BLaER1 (cell line): ENCODE results near the gene E2F1.

Source experiments
- H3K27ac ChIP-seq: shearing (Covaris generic); formaldehyde crosslinking; 2 replicates; pipeline ENCODE4 v1.8.1; 2022
- H3K27me3 ChIP-seq: shearing (Covaris generic); formaldehyde crosslinking; 2 replicates; pipeline ENCODE4 v1.8.1; 2022
- H3K36me3 ChIP-seq: shearing (Covaris generic); formaldehyde crosslinking; 2 replicates; pipeline ENCODE4 v1.8.1; 2022
- H3K4me1 ChIP-seq: shearing (Covaris generic); formaldehyde crosslinking; 2 replicates; pipeline ENCODE4 v1.8.1; 2022
- H3K4me2 ChIP-seq: shearing (Covaris generic); formaldehyde crosslinking; 2 replicates; pipeline ENCODE4 v1.8.1; 2022
- H3K4me3 ChIP-seq: shearing (Covaris generic); formaldehyde crosslinking; 2 replicates; pipeline ENCODE4 v1.8.1; 2022
- H3K9ac ChIP-seq: shearing (Covaris generic); formaldehyde crosslinking; 2 replicates; pipeline ENCODE4 v1.8.1; 2022
- H3K9me3 ChIP-seq: shearing (Covaris generic); formaldehyde crosslinking; 2 replicates; pipeline ENCODE4 v1.8.1; 2022
- H4K20me1 ChIP-seq: shearing (Covaris generic); formaldehyde crosslinking; 2 replicates; pipeline ENCODE4 v1.8.1; 2022
- Cebpa-rat ChIP-seq: shearing (Covaris generic); IDR thresholded peaks from 2 replicates; pipeline ENCODE4 v1.8.1; 2022

E2F1 gene

DNA sequence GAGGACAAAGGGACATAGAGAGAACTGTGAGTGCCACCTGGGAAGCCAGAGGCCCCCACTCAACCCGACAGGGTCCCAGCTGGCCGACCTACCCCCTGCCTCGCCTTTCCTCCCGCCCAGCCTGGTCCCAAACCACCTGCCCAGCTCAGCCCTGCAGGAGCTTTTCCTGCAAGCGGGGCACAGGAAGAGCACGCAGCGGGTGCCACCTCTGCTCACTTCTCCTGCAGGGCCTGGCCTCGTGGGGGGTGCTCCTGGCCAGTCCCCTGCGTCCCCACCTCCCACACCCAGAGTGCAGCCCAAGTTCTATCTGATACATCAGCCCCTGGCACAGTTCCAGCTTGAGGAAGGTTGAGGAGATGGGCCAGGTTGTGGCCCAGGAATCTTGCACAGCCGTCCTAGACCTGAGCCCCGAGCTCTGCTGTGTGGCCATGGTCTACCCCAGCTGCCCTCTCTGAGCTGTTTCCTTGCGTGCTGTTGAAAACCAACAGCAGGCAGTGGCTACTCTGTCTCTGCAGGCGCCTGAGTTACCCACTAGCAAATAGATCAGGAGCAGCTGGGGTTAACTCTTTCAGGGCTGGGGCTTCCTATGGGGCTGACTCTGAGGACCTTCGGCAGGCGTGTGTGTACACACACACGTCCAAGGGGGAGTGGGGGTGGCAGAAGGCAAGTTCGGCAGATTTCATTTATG lies 13.6 kb downstream of the E2F1 start:
- TF ChIP-seq Cebpa-rat = no peak
- Histone ChIP-seq H3K27ac (peak overlapping the region; percentile 77), H3K4me3 (peak overlapping the region; percentile 73), H3K36me3 (peaks cover 41% of the 10 kb centered on the region), H4K20me1 (peaks cover 38% of the 10 kb centered on the region), H3K9ac (peak overlapping the region; percentile 83), H3K4me2 (peak overlapping the region; percentile 95), H3K9me3 (no peaks in the 10 kb centered on the region), H3K4me1 (peaks cover 78% of the 10 kb centered on the region), H3K27me3 (no peaks in the 10 kb centered on the region)

DNA sequence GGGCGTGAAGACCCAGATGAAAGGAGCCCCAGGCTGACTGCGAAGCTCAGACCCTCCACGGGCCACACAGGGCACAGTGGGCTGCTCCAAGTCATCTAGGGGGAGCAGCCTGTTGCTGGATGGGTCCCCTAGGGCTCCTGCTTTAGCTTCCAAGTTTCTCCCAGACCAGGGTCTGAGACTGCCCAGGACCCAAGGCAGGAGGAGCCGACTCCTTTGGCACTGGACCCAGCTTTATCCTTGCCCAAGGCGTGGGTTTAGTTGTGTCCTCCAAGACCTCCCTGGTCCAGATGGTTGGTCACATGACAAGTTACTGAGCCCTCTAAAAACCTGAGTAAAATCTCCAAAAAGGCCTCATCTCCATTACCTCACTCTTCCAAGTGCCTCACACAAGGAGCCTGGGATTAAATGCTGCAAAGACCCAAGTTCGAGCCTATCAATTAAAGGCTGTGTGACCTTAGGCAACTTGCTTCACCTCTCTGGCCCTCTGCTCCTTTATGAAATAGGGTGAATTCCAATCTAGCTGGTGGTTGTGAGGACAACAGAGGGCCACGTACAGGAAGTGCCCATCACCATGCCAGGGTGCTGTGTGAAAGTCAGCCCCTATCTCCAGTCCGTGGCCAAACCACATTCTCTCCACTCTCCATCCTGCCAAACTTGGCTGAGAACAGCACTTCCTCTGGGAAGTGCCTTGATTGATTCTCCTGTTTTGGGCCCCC lies 14.5 kb downstream of the E2F1 start:
- H3K9ac ChIP-seq = no peak overlapping the region
- no peak for TF ChIP-seq Cebpa-rat
- peaks cover 34% of the 10 kb centered on the region for H3K36me3 ChIP-seq
- H3K27ac ChIP-seq = no peak overlapping the region
- peak overlapping the region; percentile 95 for H3K4me2 ChIP-seq
- no peaks in the 10 kb centered on the region for H3K27me3 ChIP-seq
- H3K9me3 ChIP-seq = no peaks in the 10 kb centered on the region
- peaks cover 32% of the 10 kb centered on the region for H4K20me1 ChIP-seq
- no peak overlapping the region for H3K4me3 ChIP-seq
- peaks cover 87% of the 10 kb centered on the region for H3K4me1 ChIP-seq

DNA sequence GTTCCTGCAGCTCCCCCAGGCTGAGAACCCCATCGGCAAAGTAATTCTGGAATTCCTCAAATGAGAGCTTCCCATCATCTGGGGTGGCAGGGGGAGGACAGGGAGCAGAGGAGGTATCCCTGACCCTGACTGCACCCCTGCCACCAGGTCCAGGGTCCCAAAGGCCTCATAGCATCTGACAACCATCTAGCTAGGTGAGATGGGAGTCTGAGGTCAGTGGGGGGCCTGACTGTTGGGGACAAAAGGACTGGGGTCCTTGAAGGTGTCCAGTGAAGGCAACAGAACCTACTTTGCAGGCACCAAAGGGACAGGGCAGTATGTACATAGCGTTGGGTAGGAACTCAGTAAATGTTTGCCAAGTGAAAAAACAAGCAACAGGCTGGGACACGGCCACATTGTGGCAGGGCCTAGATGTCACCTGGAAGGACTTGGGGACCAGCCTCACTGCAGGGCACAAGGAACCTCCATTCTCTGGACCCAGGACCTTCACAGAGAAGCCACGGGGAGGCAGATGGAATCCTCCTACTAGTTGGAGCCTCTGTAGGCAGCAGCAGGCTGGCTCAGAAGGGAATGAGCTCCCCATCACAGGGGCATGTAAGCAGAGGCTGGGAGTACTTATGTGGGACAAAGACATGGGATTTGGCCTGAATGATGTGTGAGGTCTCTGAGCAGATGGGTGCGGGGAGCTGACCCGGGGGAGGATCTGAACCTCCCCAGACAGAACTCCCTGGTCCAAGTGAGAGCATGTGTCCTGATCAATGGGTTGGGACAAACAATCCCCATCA lies 15.3 kb downstream of the E2F1 start:
- Histone ChIP-seq H3K4me1 (peaks cover 95% of the 10 kb centered on the region), H3K9ac (0 out of 2 replicates have a peak overlapping the region, but pooled peaks have one; percentile 3), H3K4me3 (no peak overlapping the region), H3K9me3 (no peaks in the 10 kb centered on the region), H3K4me2 (peak overlapping the region; percentile 95), H3K27me3 (no peaks in the 10 kb centered on the region), H3K27ac (peak overlapping the region; percentile 55), H4K20me1 (peaks cover 24% of the 10 kb centered on the region), H3K36me3 (peaks cover 26% of the 10 kb centered on the region)
- no peak for TF ChIP-seq Cebpa-rat

DNA sequence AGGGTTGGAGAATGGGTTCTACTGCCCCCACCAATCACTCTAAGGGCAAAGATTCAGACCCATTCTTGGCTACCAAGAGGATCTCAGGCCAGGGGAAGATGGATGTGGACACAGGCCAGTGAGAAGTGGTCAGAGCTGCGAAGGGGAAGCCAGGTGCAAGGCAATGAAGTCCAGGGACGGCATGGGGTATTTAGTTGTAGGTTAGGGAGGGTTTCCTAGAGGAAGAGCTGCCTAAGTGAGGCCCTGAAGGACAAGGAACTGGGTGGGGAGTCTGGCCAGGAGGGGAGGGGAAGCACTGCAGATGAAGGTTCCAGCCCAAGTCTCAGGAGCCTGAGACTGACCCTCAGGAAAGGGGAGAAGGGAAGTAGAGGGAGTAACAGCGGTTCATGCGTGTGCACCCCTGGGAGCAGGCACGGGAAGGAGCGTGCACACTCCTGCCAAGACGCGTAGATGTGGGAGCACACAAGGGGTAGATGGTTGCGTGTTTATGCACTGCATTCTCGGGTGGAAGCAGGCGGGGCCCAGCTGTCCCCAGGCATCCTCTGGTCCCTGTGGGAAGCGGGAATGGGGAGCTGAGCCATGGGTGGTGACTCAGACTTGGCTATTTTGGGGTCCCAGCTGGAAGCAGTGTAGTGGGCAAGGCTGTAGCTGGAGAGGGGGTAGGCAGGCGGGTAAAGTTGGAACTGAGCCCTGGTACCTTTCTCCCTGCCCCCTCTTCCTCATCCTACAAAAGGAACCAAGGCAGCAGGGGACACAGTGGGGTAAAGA lies 16.1 kb downstream of the E2F1 start:
- peak overlapping the region; percentile 95 for H3K4me2 ChIP-seq
- peaks cover 15% of the 10 kb centered on the region for H4K20me1 ChIP-seq
- H3K27me3 ChIP-seq = no peaks in the 10 kb centered on the region
- 0 out of 2 replicates have a peak overlapping the region, but pooled peaks have one; percentile 3 for H3K9ac ChIP-seq
- H3K27ac ChIP-seq = peak overlapping the region; percentile 55
- H3K9me3 ChIP-seq = no peaks in the 10 kb centered on the region
- peaks cover 96% of the 10 kb centered on the region for H3K4me1 ChIP-seq
- H3K4me3 ChIP-seq = no peak overlapping the region
- H3K36me3 ChIP-seq = peaks cover 20% of the 10 kb centered on the region
- no peak for TF ChIP-seq Cebpa-rat

DNA sequence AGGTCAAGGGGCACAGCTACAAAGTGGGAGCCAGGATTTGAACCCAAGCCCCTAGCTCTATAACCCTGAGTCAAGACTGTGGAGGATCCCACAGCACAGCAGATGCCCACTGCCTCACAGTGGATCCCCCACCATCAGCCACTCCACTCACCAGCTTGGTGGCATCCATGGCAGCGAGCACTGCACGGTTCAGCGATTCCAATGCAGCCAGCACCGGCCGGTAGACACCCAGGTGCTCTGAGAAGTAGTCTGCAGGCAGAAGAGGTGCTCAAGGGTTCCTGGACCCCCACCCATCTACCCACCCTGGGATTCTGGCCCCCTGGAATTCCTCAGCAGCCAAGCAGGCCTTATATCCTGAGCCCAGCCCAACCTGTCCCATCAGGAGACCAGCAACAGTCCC lies 17.0 kb downstream of the E2F1 start:
- Histone ChIP-seq H4K20me1 (peaks cover 9% of the 10 kb centered on the region), H3K9me3 (no peaks in the 10 kb centered on the region), H3K9ac (no peak overlapping the region), H3K36me3 (peaks cover 20% of the 10 kb centered on the region), H3K27ac (peak overlapping the region; percentile 55; the same call in 1 of the 2 replicates), H3K4me2 (peak overlapping the region; percentile 95), H3K4me1 (peaks cover 97% of the 10 kb centered on the region), H3K4me3 (no peak overlapping the region), H3K27me3 (no peaks in the 10 kb centered on the region)
- TF ChIP-seq Cebpa-rat = no peak

DNA sequence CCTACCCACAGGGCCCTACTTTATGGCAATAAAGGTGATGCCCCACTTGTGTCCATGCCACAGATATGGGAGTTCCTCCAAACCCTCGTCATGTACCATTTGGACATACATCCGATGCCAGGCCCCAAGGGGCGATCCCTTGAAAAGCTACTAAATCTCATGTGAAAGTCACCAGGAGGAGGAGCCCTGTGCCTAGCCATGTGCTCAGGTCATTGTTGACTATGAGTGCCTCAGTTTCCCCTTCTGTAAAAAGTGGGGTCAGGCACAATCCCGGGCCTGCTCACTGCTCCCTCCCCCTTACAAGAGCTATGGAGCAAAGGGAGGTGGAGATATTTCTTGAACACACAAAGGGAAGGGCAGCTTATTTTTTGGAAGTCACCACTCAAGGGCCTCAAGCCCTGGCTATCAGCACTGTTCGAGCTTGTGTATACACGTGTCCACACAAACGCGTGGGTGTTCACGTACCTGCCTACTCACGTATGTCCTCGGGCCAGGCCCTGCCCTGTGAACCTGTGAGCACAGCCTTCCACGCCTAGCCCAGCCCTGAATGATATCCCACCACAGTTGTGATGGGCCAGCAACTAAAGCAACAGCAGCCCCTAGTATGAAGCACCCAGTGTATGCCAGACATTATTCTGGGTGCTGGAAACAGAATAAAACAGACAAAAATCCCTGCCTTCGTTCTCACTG lies 17.6 kb downstream of the E2F1 start:
- H3K27ac ChIP-seq = no peak overlapping the region
- H3K9me3 ChIP-seq = no peaks in the 10 kb centered on the region
- H3K4me3 ChIP-seq = no peak overlapping the region
- H3K4me1 ChIP-seq = peaks cover 99% of the 10 kb centered on the region
- H3K4me2 ChIP-seq = peak overlapping the region; percentile 95
- no peaks in the 10 kb centered on the region for H3K27me3 ChIP-seq
- peaks cover 20% of the 10 kb centered on the region for H3K36me3 ChIP-seq
- no peak for TF ChIP-seq Cebpa-rat
- H3K9ac ChIP-seq = peak overlapping the region; percentile 81; the same call in 1 of the 2 replicates
- peaks cover 9% of the 10 kb centered on the region for H4K20me1 ChIP-seq

DNA sequence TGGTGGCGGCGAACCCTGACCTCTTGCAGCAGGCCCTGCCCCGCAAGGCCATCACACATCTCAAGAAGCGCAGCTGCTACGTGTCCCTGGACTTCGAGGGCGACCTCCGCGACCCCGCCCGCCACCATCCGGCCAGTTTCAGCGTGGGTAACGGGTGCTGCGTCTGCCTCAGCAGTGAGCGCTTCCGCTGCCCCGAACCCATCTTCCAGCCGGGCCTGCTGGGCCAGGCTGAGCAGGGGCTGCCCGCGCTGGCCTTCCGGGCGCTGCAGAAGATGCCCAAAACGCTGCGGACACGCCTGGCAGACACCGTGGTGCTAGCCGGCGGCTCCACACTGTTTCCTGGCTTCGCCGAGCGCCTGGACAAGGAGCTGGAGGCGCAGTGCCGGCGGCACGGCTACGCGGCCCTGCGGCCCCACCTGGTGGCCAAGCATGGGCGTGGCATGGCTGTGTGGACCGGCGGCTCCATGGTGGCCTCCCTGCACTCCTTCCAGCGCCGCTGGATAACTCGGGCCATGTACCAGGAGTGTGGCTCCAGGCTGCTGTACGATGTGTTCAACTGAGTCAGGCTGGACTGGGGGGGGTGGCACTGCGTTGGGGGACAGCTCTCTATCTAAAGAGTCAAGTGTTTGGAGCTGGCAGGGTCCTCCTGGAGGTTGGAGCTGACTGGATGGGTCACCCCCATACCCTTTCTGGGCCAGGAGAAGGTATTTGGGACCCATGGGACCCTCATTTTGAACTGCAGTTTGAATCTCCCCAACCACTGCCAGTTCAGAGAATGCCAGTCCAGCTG lies 18.3 kb downstream of the E2F1 start:
- Histone ChIP-seq H3K4me2 (peak overlapping the region; percentile 95), H3K9ac (peak overlapping the region; percentile 81), H3K27ac (peak overlapping the region; percentile 86), H3K9me3 (no peaks in the 10 kb centered on the region), H3K36me3 (peaks cover 20% of the 10 kb centered on the region), H3K27me3 (no peaks in the 10 kb centered on the region), H3K4me1 (peaks cover 98% of the 10 kb centered on the region), H4K20me1 (peaks cover 15% of the 10 kb centered on the region), H3K4me3 (peak overlapping the region; percentile 73)
- TF ChIP-seq Cebpa-rat = no peak

DNA sequence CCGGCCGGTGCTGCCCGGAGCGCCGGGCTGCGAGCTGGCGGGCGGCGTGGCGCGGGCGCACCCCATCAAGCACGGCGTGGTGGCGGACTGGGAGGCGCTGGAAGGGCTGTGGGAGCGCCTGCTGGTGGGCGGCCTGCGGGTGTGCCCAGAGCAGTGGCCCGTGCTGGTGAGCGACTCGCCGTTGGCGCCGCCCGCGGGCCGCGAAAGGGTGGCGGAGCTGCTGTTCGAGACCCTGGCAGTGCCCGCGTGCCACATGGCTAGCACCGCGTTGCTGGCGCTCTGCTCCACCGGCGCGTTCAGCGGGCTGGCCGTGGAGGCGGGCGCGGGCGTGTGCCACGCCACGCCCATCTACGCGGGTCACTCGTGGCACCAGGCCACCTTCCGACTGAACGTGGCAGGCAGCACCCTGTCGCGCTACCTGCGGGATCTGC lies 18.9 kb downstream of the E2F1 start:
- Histone ChIP-seq H3K4me2 (peak overlapping the region; percentile 95), H3K27me3 (no peaks in the 10 kb centered on the region), H3K36me3 (peaks cover 20% of the 10 kb centered on the region), H3K9ac (peak overlapping the region; percentile 81), H3K4me1 (peaks cover 96% of the 10 kb centered on the region), H3K27ac (peak overlapping the region; percentile 86), H3K4me3 (peak overlapping the region; percentile 73), H3K9me3 (no peaks in the 10 kb centered on the region), H4K20me1 (peaks cover 21% of the 10 kb centered on the region)
- TF ChIP-seq Cebpa-rat = no peak
